ENCODE data around the gene TSPAN32. TPM values are rescaled to one million over a fixed set of nuclear protein-coding genes. Genes with fewer than 3 reads are reported as not detected.

Gene TSPAN32
- polyA plus RNA-seq, 1 donor (not counting 4 experiments of a cell fraction or from before 2014, with no cell fraction given) = not detected

- H3K9me3 ChIP-seq (ENCODE audit: control insufficient read depth, low read depth, low read length) = no peaks in the 10 kb centered on the region
- no peak overlapping the region for H3K27ac ChIP-seq (ENCODE audit: control insufficient read depth, insufficient read depth, low read length)
- no peak overlapping the region for H3K4me3 ChIP-seq (ENCODE audit: control insufficient read depth in 2 of 3, extremely low read depth in 1 of 3, insufficient read depth in 2 of 3, low read depth in 1 of 3, low read length in 3 of 3)
- H4K20me1 ChIP-seq (ENCODE audit: control insufficient read depth, extremely low read depth, insufficient read depth, low read length) = no peaks in the 10 kb centered on the region
- no peak overlapping the region for H3K9ac ChIP-seq (ENCODE audit: control insufficient read depth, extremely low read depth, insufficient read depth, low read length)
- dilution Hi-C loops (cut with MboI; ENCODE audit: extremely low pct_ligation_motif_present, low sequenced_read_pairs) = no loop called here
- TF ChIP-seq EZH2 (IDR thresholded peaks at IDR 0.05; ENCODE audit: low read length) (no peak), CTCF (optimal IDR thresholded peaks at IDR 0.05 in 1 of 3, IDR thresholded peaks at IDR 0.05 in 1 of 3, conservative IDR thresholded peaks at IDR 0.05 in 1 of 3; ENCODE audit: extremely low read depth in 1 of 3, insufficient read depth in 2 of 3, low read length in 3 of 3) (no peak)
- H3K4me2 ChIP-seq (ENCODE audit: control insufficient read depth, extremely low read depth, insufficient read depth, low read depth, low read length) = no peak overlapping the region
- no peaks in the 10 kb centered on the region for H3K79me2 ChIP-seq (ENCODE audit: control insufficient read depth, insufficient read depth, low read length)
- no peaks in the 10 kb centered on the region for H3K36me3 ChIP-seq (ENCODE audit: control insufficient read depth in 2 of 2, extremely low read depth in 1 of 2, insufficient read depth in 2 of 2, low read length in 2 of 2)
- FAIRE-seq (no peak), DNase-seq (ENCODE audit: low read depth, low spot score) (no peak)
- no peak overlapping the region for H2AFZ ChIP-seq (ENCODE audit: control insufficient read depth, low read length)
- H3K4me1 ChIP-seq (ENCODE audit: control insufficient read depth, extremely low read depth, insufficient read depth, low read length) = no peaks in the 10 kb centered on the region
- H3K9me1 ChIP-seq (ENCODE audit: control insufficient read depth, extremely low read depth, insufficient read depth, low read length) = no peaks in the 10 kb centered on the region
- no peaks in the 10 kb centered on the region for H3K27me3 ChIP-seq (ENCODE audit: control insufficient read depth, extremely low read depth, insufficient read depth, low read length)
Observed at GRCh38 chr11:2313051-2313951, 11.5 kb downstream of the TSPAN32 start.

- no peaks in the 10 kb centered on the region for H4K20me1 ChIP-seq (ENCODE audit: control insufficient read depth, extremely low read depth, insufficient read depth, low read length)
- no peaks in the 10 kb centered on the region for H3K36me3 ChIP-seq (ENCODE audit: control insufficient read depth in 2 of 2, extremely low read depth in 1 of 2, insufficient read depth in 2 of 2, low read length in 2 of 2)
- TF ChIP-seq EZH2 (IDR thresholded peaks at IDR 0.05; ENCODE audit: low read length) (no peak), CTCF (optimal IDR thresholded peaks at IDR 0.05 in 1 of 3, IDR thresholded peaks at IDR 0.05 in 1 of 3, conservative IDR thresholded peaks at IDR 0.05 in 1 of 3; ENCODE audit: extremely low read depth in 1 of 3, insufficient read depth in 2 of 3, low read length in 3 of 3) (no peak)
- no peak for DNase-seq (ENCODE audit: low read depth, low spot score)
- no peak for FAIRE-seq
- H2AFZ ChIP-seq (ENCODE audit: control insufficient read depth, low read length) = no peak overlapping the region
- no peaks in the 10 kb centered on the region for H3K9me3 ChIP-seq (ENCODE audit: control insufficient read depth, low read depth, low read length)
- dilution Hi-C loops (cut with MboI; ENCODE audit: extremely low pct_ligation_motif_present, low sequenced_read_pairs) = no loop called here
- no peaks in the 10 kb centered on the region for H3K79me2 ChIP-seq (ENCODE audit: control insufficient read depth, insufficient read depth, low read length)
- no peak overlapping the region for H3K9ac ChIP-seq (ENCODE audit: control insufficient read depth, extremely low read depth, insufficient read depth, low read length)
- H3K27me3 ChIP-seq (ENCODE audit: control insufficient read depth, extremely low read depth, insufficient read depth, low read length) = no peaks in the 10 kb centered on the region
- H3K9me1 ChIP-seq (ENCODE audit: control insufficient read depth, extremely low read depth, insufficient read depth, low read length) = no peaks in the 10 kb centered on the region
- H3K4me1 ChIP-seq (ENCODE audit: control insufficient read depth, extremely low read depth, insufficient read depth, low read length) = no peaks in the 10 kb centered on the region
- no peak overlapping the region for H3K4me3 ChIP-seq (ENCODE audit: control insufficient read depth in 2 of 3, extremely low read depth in 1 of 3, insufficient read depth in 2 of 3, low read depth in 1 of 3, low read length in 3 of 3)
- no peak overlapping the region for H3K4me2 ChIP-seq (ENCODE audit: control insufficient read depth, extremely low read depth, insufficient read depth, low read depth, low read length)
- H3K27ac ChIP-seq (ENCODE audit: control insufficient read depth, insufficient read depth, low read length) = no peak overlapping the region
Observed at GRCh38 chr11:2314136-2314524, 12.3 kb downstream of the TSPAN32 start.

All from keratinocyte (primary cell).